Measurements from ENCODE around the gene SAMHD1. TPM values are rescaled to one million over a fixed set of nuclear protein-coding genes. Genes with fewer than 3 reads are reported as not detected.

SAMHD1 gene
- total RNA-seq, 1 experiment from 2014 or later = 63.0 TPM

DNA sequence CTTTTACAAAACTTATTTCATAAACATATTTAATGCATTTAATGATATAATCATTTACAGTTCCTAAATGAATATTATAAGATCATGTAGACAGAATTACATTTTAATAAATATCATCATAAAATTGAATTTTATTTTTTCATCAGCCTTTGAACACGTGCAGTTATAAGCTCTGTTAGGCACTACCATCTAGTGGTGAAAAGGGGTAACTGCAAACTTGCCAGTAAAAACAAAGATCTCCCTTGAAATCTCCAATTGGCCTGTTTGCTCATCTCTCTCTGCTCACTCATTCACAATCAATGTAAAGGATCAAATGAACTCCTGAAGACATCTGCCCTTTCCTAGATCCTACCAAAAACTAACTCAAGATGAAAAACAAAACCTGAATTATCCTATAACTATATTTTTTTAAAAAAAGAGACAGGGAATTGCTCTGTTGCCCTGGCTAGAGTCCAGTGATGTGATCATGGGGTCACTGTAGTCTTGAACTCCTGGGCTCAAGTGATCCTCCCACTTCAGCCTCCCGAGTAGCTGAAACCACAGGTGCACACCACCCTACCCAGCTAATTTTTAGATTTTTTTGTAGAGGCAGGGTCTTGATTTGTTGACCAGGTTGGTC lies 31.7 kb downstream of the SAMHD1 start:
- no peaks in the 10 kb centered on the region for H3K36me3 ChIP-seq (ENCODE audit: control insufficient read depth, insufficient read depth, low read length)
- CTCF ChIA-PET = interaction anchor here (0.6 to 2.0 kb wide), 15 partner anchors 12 to 965 kb away, joined by 3 to 13 read pairs (median 4); partner anchors contain the start of genes DSN1 and RAB5IF
- peaks cover 9% of the 10 kb centered on the region for H3K36me3 Mint-ChIP-seq (ENCODE audit: insufficient read depth, unreplicated experiment)
- H3K27me3 Mint-ChIP-seq (ENCODE audit: insufficient read depth, unreplicated experiment) = no peaks in the 10 kb centered on the region
- no peaks in the 10 kb centered on the region for H3K27me3 ChIP-seq (replicated peaks; ENCODE audit: control insufficient read depth, insufficient read depth, low read length)
- H3K27ac Mint-ChIP-seq (ENCODE audit: unreplicated experiment) = no peak overlapping the region
- peaks cover 10% of the 10 kb centered on the region for H3K4me1 ChIP-seq
- intact Hi-C loops (cut with micrococcal nuclease; ENCODE audit: unreplicated experiment) = loop anchor here (1.0 to 2.0 kb wide), 3 partner anchors 31 to 128 kb away; partner anchors contain the start of gene SAMHD1
- peaks cover 15% of the 10 kb centered on the region for H3K4me1 Mint-ChIP-seq (ENCODE audit: low read depth, unreplicated experiment)
- peak in 1 of 2 experiments; percentile 78 for DNase-seq
- no peak overlapping the region for H3K4me3 ChIP-seq (ENCODE audit: low read depth, low read length)
- H3K9me3 Mint-ChIP-seq (ENCODE audit: unreplicated experiment) = no peaks in the 10 kb centered on the region
- H3K4me3 Mint-ChIP-seq (ENCODE audit: unreplicated experiment) = no peak overlapping the region
- no peaks in the 10 kb centered on the region for H3K9me3 ChIP-seq
- POLR2A ChIA-PET = no interaction called here
- TF ChIP-seq CTCF (IDR thresholded peaks at IDR 0.05; ENCODE audit: insufficient read depth in 1 of 2, low read depth in 1 of 2, low read length in 1 of 2, severe bottlenecking in 1 of 2, unreplicated experiment in 1 of 2) = peak; percentile 98 to 99
- BruUV-seq (replicated peaks) = no TSS peak

DNA sequence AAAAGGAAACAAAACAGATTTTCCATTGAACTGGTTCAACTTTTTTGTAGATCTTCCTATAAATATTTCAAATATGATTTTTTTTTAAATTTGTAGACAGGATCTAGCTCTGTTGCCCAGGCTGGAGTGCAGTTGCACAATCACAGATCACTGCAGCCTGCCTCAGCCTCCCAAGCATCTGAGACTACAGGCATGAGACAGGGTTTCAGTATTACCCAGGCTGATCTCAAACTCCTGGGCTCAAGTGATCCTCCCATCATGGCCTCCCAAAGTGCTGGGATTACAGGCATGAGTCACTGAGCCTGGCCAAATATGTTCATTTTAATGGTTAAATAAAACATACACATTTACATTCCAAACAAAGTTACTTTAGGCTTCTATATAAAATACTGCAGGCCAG lies 33.6 kb downstream of the SAMHD1 start:
- Mint-ChIP-seq H3K36me3 (ENCODE audit: insufficient read depth, unreplicated experiment) (peaks cover 12% of the 10 kb centered on the region), H3K27me3 (ENCODE audit: insufficient read depth, unreplicated experiment) (no peaks in the 10 kb centered on the region), H3K9me3 (ENCODE audit: unreplicated experiment) (no peaks in the 10 kb centered on the region), H3K4me1 (ENCODE audit: low read depth, unreplicated experiment) (no peaks in the 10 kb centered on the region), H3K4me3 (ENCODE audit: unreplicated experiment) (no peak overlapping the region), H3K27ac (ENCODE audit: unreplicated experiment) (no peak overlapping the region)
- H3K4me3 ChIP-seq (ENCODE audit: low read depth, low read length) = no peak overlapping the region
- BruUV-seq (replicated peaks) = no TSS peak
- no peaks in the 10 kb centered on the region for H3K9me3 ChIP-seq
- intact Hi-C loops (cut with micrococcal nuclease; ENCODE audit: unreplicated experiment) = loop anchor here (2.0 kb wide), 1 partner anchor 33 kb away; the partner anchor contains the start of gene SAMHD1
- POLR2A ChIA-PET = no interaction called here
- no peaks in the 10 kb centered on the region for H3K36me3 ChIP-seq (ENCODE audit: control insufficient read depth, insufficient read depth, low read length)
- DNase-seq = no peak
- no peak for TF ChIP-seq CTCF (IDR thresholded peaks at IDR 0.05; ENCODE audit: insufficient read depth in 1 of 2, low read depth in 1 of 2, low read length in 1 of 2, severe bottlenecking in 1 of 2, unreplicated experiment in 1 of 2)
- CTCF ChIA-PET = no interaction called here
- no peaks in the 10 kb centered on the region for H3K27me3 ChIP-seq (replicated peaks; ENCODE audit: control insufficient read depth, insufficient read depth, low read length)
- no peaks in the 10 kb centered on the region for H3K4me1 ChIP-seq

GRCh38 chr20:36917240-36917639 lies 34.3 kb downstream of the SAMHD1 start:
- Histone ChIP-seq H3K9me3 (no peaks in the 10 kb centered on the region), H3K4me3 (ENCODE audit: low read depth, low read length) (no peak overlapping the region), H3K4me1 (no peaks in the 10 kb centered on the region), H3K36me3 (ENCODE audit: control insufficient read depth, insufficient read depth, low read length) (no peaks in the 10 kb centered on the region), H3K27me3 (replicated peaks; ENCODE audit: control insufficient read depth, insufficient read depth, low read length) (no peaks in the 10 kb centered on the region)
- no peak for TF ChIP-seq CTCF (IDR thresholded peaks at IDR 0.05; ENCODE audit: insufficient read depth in 1 of 2, low read depth in 1 of 2, low read length in 1 of 2, severe bottlenecking in 1 of 2, unreplicated experiment in 1 of 2)
- POLR2A ChIA-PET = no interaction called here
- no peak overlapping the region for H3K4me3 Mint-ChIP-seq (ENCODE audit: unreplicated experiment)
- no TSS peak for BruUV-seq (replicated peaks)
- intact Hi-C loops (cut with micrococcal nuclease; ENCODE audit: unreplicated experiment) = no loop called here
- H3K27ac Mint-ChIP-seq (ENCODE audit: unreplicated experiment) = no peak overlapping the region
- H3K27me3 Mint-ChIP-seq (ENCODE audit: insufficient read depth, unreplicated experiment) = no peaks in the 10 kb centered on the region
- H3K9me3 Mint-ChIP-seq (ENCODE audit: unreplicated experiment) = no peaks in the 10 kb centered on the region
- peaks cover 17% of the 10 kb centered on the region for H3K36me3 Mint-ChIP-seq (ENCODE audit: insufficient read depth, unreplicated experiment)
- no peak for DNase-seq
- CTCF ChIA-PET = interaction anchor here (0.5 kb wide), 1 partner anchor 81 kb away, joined by 3 read pairs; no protein-coding TSS in a partner anchor
- H3K4me1 Mint-ChIP-seq (ENCODE audit: low read depth, unreplicated experiment) = no peaks in the 10 kb centered on the region

Measured in Caco-2 (cell line).